Measurements from ENCODE around the gene FLNC. TPM values are rescaled to one million over a fixed set of nuclear protein-coding genes. Genes with fewer than 3 reads are reported as not detected.

FLNC gene
- polyA plus RNA-seq, 1 of the 3 experiments (the other 2 are of a cell fraction) = 43.7 TPM

GRCh38 chr7:128888756-128889095 lies 58.5 kb downstream of the FLNC start (continued):
- TF ChIP-seq USF1 (IDR thresholded peaks at IDR 0.05; ENCODE audit: borderline replicate concordance, low read depth) = no peak
- no peak for TF ChIP-seq FOSL2 (IDR thresholded peaks at IDR 0.05; ENCODE audit: borderline replicate concordance, low read depth)
- TF ChIP-seq EP300 (IDR thresholded peaks at IDR 0.05; ENCODE audit: borderline replicate concordance in 1 of 2, low read depth in 1 of 2, low read length in 1 of 2) = no peak
- no peak for TF ChIP-seq REST (IDR thresholded peaks at IDR 0.05; ENCODE audit: low read depth, low read length)

GRCh38 chr7:128889121-128889520 lies 58.9 kb downstream of the FLNC start:
- Histone ChIP-seq H3K36me3 (replicated peaks in 1 of 2; ENCODE audit: control insufficient read depth in 1 of 2, insufficient read depth in 2 of 2, low read length in 1 of 2) (no peaks in the 10 kb centered on the region), H3K27me3 (ENCODE audit: insufficient read depth) (peaks cover 14% of the 10 kb centered on the region; the same call in 1 of the 2 replicates), H4K20me1 (ENCODE audit: insufficient read depth) (no peaks in the 10 kb centered on the region), H3K9me2 (no peaks in the 10 kb centered on the region), H3K4me3 (ENCODE audit: low read depth in 2 of 2, low read length in 1 of 2) (no peak overlapping the region), H3K4me1 (ENCODE audit: control insufficient read depth in 1 of 2, insufficient read depth in 2 of 2, low read depth in 1 of 2, low read length in 1 of 2) (no peaks in the 10 kb centered on the region; a peak in 1 of 4 replicates), H3K9me3 (no peaks in the 10 kb centered on the region), H3F3A (replicated peaks; ENCODE audit: insufficient read depth) (no peaks in the 10 kb centered on the region), H3K27ac (ENCODE audit: low read depth in 2 of 2, low read length in 1 of 2) (no peak overlapping the region), H3K4me2 (no peak overlapping the region), H3K79me2 (ENCODE audit: insufficient read depth) (no peaks in the 10 kb centered on the region), H2AFZ (ENCODE audit: low read depth) (no peak overlapping the region), H3K9ac (no peak overlapping the region)
- WGBS (ENCODE audit: low lambda C conversion rate) = 62% methylated on average over 8 of the region's 8 CpGs
- POLR2A ChIA-PET = no interaction called here
- peak; percentile 48 for DNase-seq
- TF ChIP-seq POLR2AphosphoS5 (IDR thresholded peaks at IDR 0.05; ENCODE audit: low read depth, low read length) = no peak
- TF ChIP-seq MAX (IDR thresholded peaks at IDR 0.05; ENCODE audit: low read depth) = no peak
- no peak for TF ChIP-seq JUND (IDR thresholded peaks at IDR 0.05)
- CTCF ChIA-PET = interaction anchor here (0.5 to 2.1 kb wide), 5 partner anchors 9 to 491 kb away, joined by 3 to 11 read pairs (median 3); no protein-coding TSS in a partner anchor

GRCh38 chr7:128890306-128891109 lies 60.3 kb downstream of the FLNC start:
- Histone ChIP-seq H3K27ac (ENCODE audit: low read depth in 2 of 2, low read length in 1 of 2) (no peak overlapping the region), H3K4me3 (ENCODE audit: low read depth in 2 of 2, low read length in 1 of 2) (peak overlapping the region; percentile 29 to 41; a peak in 3 of 4 replicates), H3K9ac (no peak overlapping the region), H2AFZ (ENCODE audit: low read depth) (peak overlapping the region; percentile 46; the same call in 1 of the 2 replicates), H3K4me2 (no peak overlapping the region; the same call in 1 of the 2 replicates), H3K36me3 (replicated peaks in 1 of 2; ENCODE audit: control insufficient read depth in 1 of 2, insufficient read depth in 2 of 2, low read length in 1 of 2) (no peaks in the 10 kb centered on the region), H3K27me3 (ENCODE audit: insufficient read depth) (peaks cover 14% of the 10 kb centered on the region; the same call in 1 of the 2 replicates), H3F3A (replicated peaks; ENCODE audit: insufficient read depth) (no peaks in the 10 kb centered on the region), H4K20me1 (ENCODE audit: insufficient read depth) (no peaks in the 10 kb centered on the region), H3K9me2 (no peaks in the 10 kb centered on the region), H3K9me3 (no peaks in the 10 kb centered on the region), H3K4me1 (ENCODE audit: control insufficient read depth in 1 of 2, insufficient read depth in 2 of 2, low read depth in 1 of 2, low read length in 1 of 2) (no peaks in the 10 kb centered on the region; a peak in 1 of 4 replicates), H3K79me2 (ENCODE audit: insufficient read depth) (no peaks in the 10 kb centered on the region)
- ChIA-PET POLR2A (no interaction called here), CTCF (interaction anchor here (0.8 to 2.1 kb wide), 4 partner anchors 10 to 245 kb away, joined by 3 to 11 read pairs (median 6); no protein-coding TSS in a partner anchor)
- peak; percentile 84 for DNase-seq
- WGBS (ENCODE audit: low lambda C conversion rate) = 14% methylated on average over 27 of the region's 67 CpGs
- TF ChIP-seq RAD21 (IDR thresholded peaks at IDR 0.05; ENCODE audit: low read length) (no peak), CTCF (IDR thresholded peaks at IDR 0.05) (0 out of 2 replicates have a peak, but pooled peaks have one; percentile 10)

Measured in SK-N-SH (cell line).